ENCODE results near the gene DCTN4.

Gene DCTN4

DNA sequence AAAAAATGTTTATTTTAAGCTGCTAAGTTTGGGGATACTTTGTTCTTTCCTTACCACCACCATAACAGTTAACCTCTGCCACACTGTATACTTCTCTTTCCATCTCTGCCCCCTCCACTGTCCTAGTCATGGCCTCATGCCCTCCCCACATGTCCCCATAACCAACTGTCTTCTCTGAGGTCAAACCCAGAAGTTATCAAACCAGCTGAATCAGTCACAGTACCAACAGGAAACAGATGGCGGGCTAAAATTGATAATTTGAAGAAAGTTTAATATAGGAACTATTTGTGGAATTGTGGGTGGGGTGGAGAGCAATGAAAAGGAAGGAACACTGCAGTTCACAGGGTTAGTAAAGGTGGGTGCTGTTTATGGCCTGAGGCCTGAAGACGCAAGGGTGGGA is 5.7 kb upstream of the DCTN4 start:
- Histone ChIP-seq H3K9me3 (ENCODE audit: control insufficient read depth in 1 of 2, low read length in 2 of 2) (no peaks in the 10 kb centered on the region), H3K27me3 (ENCODE audit: control insufficient read depth in 1 of 2, insufficient read depth in 2 of 2, low read length in 2 of 2) (no peaks in the 10 kb centered on the region), H3K27ac (ENCODE audit: low read depth, low read length) (no peak overlapping the region), H3K4me3 (ENCODE audit: low read depth in 1 of 2, low read length in 2 of 2) (no peak overlapping the region), H3K36me3 (ENCODE audit: control insufficient read depth in 1 of 2, insufficient read depth in 2 of 2, low read length in 2 of 2) (no peaks in the 10 kb centered on the region), H3K4me1 (ENCODE audit: control insufficient read depth in 1 of 2, insufficient read depth in 2 of 2, low read length in 2 of 2) (peaks cover 0 to 16% of the 10 kb centered on the region in 2 donors), H3K9ac (ENCODE audit: low read depth in 1 of 2, low read length in 2 of 2) (no peak overlapping the region)

DNA sequence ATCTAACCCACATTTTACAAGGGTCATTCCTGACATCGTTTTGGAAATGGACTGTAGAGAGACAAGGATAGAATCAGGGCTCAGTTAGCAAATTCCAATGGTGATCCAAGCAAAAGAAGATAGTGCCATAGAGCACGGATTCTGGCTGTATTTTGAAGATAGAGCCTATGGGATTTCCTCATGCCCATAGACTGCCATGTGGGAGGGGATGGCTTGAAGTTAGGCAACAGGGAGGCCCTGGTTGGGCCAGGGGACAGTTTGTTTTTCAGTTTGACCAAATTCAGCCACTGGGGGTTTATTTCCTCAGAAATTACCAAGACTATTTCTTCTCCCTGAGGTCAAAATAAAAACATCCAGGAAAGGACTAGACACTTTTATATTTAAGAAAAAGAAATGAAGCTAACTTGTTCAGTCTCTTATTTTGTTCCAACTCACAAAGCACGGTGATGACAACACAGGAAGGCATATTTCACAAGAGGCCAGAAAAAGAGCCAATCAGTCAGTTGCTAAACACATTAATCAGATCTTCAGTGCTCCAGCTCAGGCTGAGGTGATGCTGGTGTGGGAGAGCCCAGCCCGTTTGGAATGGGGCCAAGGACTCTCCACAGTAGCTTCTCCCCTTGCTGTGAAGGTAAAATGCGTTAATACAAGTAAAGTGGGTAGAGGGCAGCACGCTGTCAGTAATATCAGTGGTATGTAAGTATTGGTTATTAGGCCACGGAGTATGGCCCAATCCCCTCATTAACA is 4.4 kb upstream of the DCTN4 start:
- no peak overlapping the region for H3K4me3 ChIP-seq (ENCODE audit: low read depth in 1 of 2, low read length in 2 of 2)
- no peak overlapping the region for H3K27ac ChIP-seq (ENCODE audit: low read depth, low read length)
- H3K4me1 ChIP-seq (ENCODE audit: control insufficient read depth in 1 of 2, insufficient read depth in 2 of 2, low read length in 2 of 2), result peaks cover 0 to 20% of the 10 kb centered on the region in 2 donors
- no peaks in the 10 kb centered on the region for H3K27me3 ChIP-seq (ENCODE audit: control insufficient read depth in 1 of 2, insufficient read depth in 2 of 2, low read length in 2 of 2)
- no peaks in the 10 kb centered on the region for H3K9me3 ChIP-seq (ENCODE audit: control insufficient read depth in 1 of 2, low read length in 2 of 2)
- no peak overlapping the region for H3K9ac ChIP-seq (ENCODE audit: low read depth in 1 of 2, low read length in 2 of 2)
- H3K36me3 ChIP-seq (ENCODE audit: control insufficient read depth in 1 of 2, insufficient read depth in 2 of 2, low read length in 2 of 2), result no peaks in the 10 kb centered on the region

DNA sequence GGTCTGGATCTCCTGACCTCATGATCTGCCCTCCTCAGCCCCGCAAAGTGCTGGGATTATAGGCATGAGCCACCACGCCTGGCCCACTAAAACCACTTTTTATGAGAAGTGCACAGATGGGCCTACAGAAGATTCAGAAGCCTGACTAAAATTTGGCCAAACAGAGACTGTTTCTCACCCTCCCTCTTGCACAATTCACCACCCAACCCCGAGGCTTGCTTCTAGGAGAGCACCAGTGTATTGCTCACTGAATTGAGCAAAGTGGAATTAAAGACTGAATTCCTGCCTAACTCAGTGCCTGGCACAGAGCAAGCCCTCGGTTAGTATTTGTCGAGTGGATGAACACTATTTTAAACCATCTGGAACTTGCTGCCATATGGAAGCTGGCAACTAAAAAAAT is 3.4 kb upstream of the DCTN4 start:
- no peak overlapping the region for H3K27ac ChIP-seq (ENCODE audit: low read depth, low read length)
- no peak overlapping the region for H3K4me3 ChIP-seq (ENCODE audit: low read depth in 1 of 2, low read length in 2 of 2)
- no peaks in the 10 kb centered on the region for H3K36me3 ChIP-seq (ENCODE audit: control insufficient read depth in 1 of 2, insufficient read depth in 2 of 2, low read length in 2 of 2)
- no peaks in the 10 kb centered on the region for H3K27me3 ChIP-seq (ENCODE audit: control insufficient read depth in 1 of 2, insufficient read depth in 2 of 2, low read length in 2 of 2)
- no peak overlapping the region for H3K9ac ChIP-seq (ENCODE audit: low read depth in 1 of 2, low read length in 2 of 2)
- H3K4me1 ChIP-seq (ENCODE audit: control insufficient read depth in 1 of 2, insufficient read depth in 2 of 2, low read length in 2 of 2), result peaks cover 8 to 23% of the 10 kb centered on the region in 2 donors
- no peaks in the 10 kb centered on the region for H3K9me3 ChIP-seq (ENCODE audit: control insufficient read depth in 1 of 2, low read length in 2 of 2)

DNA sequence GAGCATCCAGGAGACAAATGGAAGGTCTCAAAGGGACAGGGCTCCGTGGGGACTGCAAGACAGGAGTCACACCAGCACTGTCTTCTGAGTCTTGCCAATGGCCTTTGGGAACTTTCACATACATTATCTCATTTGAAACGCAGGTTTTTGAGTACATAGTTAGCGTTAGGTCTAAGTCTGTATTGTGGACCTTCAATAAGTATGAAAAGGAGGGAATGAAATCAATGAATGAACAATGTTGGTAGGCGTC is 442 bp upstream of the DCTN4 start:
- no peaks in the 10 kb centered on the region for H3K9me3 ChIP-seq (ENCODE audit: control insufficient read depth in 1 of 2, low read length in 2 of 2)
- H3K9ac ChIP-seq (ENCODE audit: low read depth in 1 of 2, low read length in 2 of 2), result peak overlapping the region; percentile 83 to 96
- peak overlapping the region; percentile 91 for H3K27ac ChIP-seq (ENCODE audit: low read depth, low read length)
- peaks cover 11 to 20% of the 10 kb centered on the region in 2 donors for H3K4me1 ChIP-seq (ENCODE audit: control insufficient read depth in 1 of 2, insufficient read depth in 2 of 2, low read length in 2 of 2)
- peak overlapping the region; percentile 89 to 91 for H3K4me3 ChIP-seq (ENCODE audit: low read depth in 1 of 2, low read length in 2 of 2)
- H3K36me3 ChIP-seq (ENCODE audit: control insufficient read depth in 1 of 2, insufficient read depth in 2 of 2, low read length in 2 of 2), result peaks cover 0 to 18% of the 10 kb centered on the region in 2 donors
- no peaks in the 10 kb centered on the region for H3K27me3 ChIP-seq (ENCODE audit: control insufficient read depth in 1 of 2, insufficient read depth in 2 of 2, low read length in 2 of 2)

DNA sequence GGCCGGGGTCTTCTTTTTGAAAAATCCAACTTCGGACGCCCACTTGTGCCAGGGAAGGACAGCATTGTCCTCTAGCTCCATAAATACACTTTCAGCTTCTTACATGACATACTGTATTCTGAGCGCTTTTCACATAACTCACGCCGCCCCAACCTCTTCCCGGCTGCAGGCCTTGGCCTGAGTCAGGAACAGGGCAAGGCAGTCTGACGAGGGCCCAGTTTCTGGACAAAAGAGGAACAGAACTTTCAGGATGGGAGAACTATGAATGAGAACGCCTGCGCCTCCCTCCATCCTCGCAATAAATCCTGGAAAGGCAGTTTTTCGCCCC is 650 bp downstream of the DCTN4 start:
- H3K36me3 ChIP-seq (ENCODE audit: control insufficient read depth in 1 of 2, insufficient read depth in 2 of 2, low read length in 2 of 2), result peaks cover 6 to 29% of the 10 kb centered on the region in 2 donors
- no peaks in the 10 kb centered on the region for H3K27me3 ChIP-seq (ENCODE audit: control insufficient read depth in 1 of 2, insufficient read depth in 2 of 2, low read length in 2 of 2)
- H3K27ac ChIP-seq (ENCODE audit: low read depth, low read length), result peak overlapping the region; percentile 91
- no peaks in the 10 kb centered on the region for H3K9me3 ChIP-seq (ENCODE audit: control insufficient read depth in 1 of 2, low read length in 2 of 2)
- H3K9ac ChIP-seq (ENCODE audit: low read depth in 1 of 2, low read length in 2 of 2), result peak overlapping the region; percentile 92 to 96
- peak overlapping the region; percentile 89 to 91 for H3K4me3 ChIP-seq (ENCODE audit: low read depth in 1 of 2, low read length in 2 of 2)
- H3K4me1 ChIP-seq (ENCODE audit: control insufficient read depth in 1 of 2, insufficient read depth in 2 of 2, low read length in 2 of 2), result peaks cover 11% of the 10 kb centered on the region in 2 donors

DNA sequence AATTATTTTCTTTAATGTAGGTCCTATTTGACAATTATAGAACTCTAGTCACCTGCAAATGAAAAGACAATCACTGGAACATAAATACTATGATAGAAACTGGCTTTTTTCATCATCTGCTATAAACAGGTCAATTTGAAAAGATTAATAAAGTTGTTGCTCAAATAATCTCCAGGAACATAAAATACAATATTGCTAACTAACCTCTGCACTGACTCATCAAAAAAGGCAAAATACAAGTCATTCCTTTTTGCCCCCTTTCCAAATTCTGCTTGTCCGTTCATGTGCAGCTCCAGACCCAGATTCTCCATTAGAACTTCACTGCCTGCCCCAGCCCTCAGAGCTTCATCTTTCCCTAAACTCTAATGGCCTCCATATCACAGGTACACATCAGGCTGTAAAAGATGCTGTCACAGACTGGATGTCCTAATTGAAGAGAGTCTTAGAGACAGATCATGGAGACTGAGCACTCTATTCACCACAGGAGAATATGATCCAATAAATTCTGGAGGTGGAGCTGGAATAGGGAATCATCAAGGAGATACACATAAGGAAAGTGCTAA is 1.6 kb downstream of the DCTN4 start:
- H3K4me3 ChIP-seq (ENCODE audit: low read depth in 1 of 2, low read length in 2 of 2), result peak overlapping the region; percentile 48 to 89
- H3K9ac ChIP-seq (ENCODE audit: low read depth in 1 of 2, low read length in 2 of 2), result peak overlapping the region in 1 of 2 donors; percentile 6
- H3K9me3 ChIP-seq (ENCODE audit: control insufficient read depth in 1 of 2, low read length in 2 of 2), result no peaks in the 10 kb centered on the region
- H3K36me3 ChIP-seq (ENCODE audit: control insufficient read depth in 1 of 2, insufficient read depth in 2 of 2, low read length in 2 of 2), result peaks cover 9 to 36% of the 10 kb centered on the region in 2 donors
- H3K4me1 ChIP-seq (ENCODE audit: control insufficient read depth in 1 of 2, insufficient read depth in 2 of 2, low read length in 2 of 2), result peaks cover 11% of the 10 kb centered on the region in 2 donors
- no peak overlapping the region for H3K27ac ChIP-seq (ENCODE audit: low read depth, low read length)
- no peaks in the 10 kb centered on the region for H3K27me3 ChIP-seq (ENCODE audit: control insufficient read depth in 1 of 2, insufficient read depth in 2 of 2, low read length in 2 of 2)

DNA sequence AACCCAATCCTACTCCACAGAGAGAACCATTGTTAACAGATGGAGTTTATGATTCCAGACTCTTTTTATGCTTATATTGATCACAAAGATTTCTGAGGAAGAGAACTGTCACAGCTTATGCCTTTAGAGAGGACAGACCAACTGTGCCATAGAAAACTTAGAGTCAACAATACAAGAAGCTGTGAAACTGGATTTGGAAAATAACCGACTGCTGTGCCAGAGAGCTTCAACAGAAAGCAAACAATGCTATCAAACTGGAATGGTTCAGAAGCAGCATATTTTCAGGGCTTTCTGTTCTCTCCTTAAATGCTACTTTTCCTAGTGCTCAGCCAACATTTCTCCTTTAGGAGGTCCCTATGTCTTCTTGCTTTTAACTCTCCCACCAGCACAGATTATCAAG is 5.0 kb downstream of the DCTN4 start:
- Histone ChIP-seq H3K27me3 (ENCODE audit: control insufficient read depth in 1 of 2, insufficient read depth in 2 of 2, low read length in 2 of 2) (no peaks in the 10 kb centered on the region), H3K9me3 (ENCODE audit: control insufficient read depth in 1 of 2, low read length in 2 of 2) (no peaks in the 10 kb centered on the region), H3K9ac (ENCODE audit: low read depth in 1 of 2, low read length in 2 of 2) (no peak overlapping the region), H3K4me1 (ENCODE audit: control insufficient read depth in 1 of 2, insufficient read depth in 2 of 2, low read length in 2 of 2) (peaks cover 7 to 13% of the 10 kb centered on the region in 2 donors), H3K36me3 (ENCODE audit: control insufficient read depth in 1 of 2, insufficient read depth in 2 of 2, low read length in 2 of 2) (peaks cover 12 to 46% of the 10 kb centered on the region in 2 donors), H3K4me3 (ENCODE audit: low read depth in 1 of 2, low read length in 2 of 2) (no peak overlapping the region), H3K27ac (ENCODE audit: low read depth, low read length) (no peak overlapping the region)

DNA sequence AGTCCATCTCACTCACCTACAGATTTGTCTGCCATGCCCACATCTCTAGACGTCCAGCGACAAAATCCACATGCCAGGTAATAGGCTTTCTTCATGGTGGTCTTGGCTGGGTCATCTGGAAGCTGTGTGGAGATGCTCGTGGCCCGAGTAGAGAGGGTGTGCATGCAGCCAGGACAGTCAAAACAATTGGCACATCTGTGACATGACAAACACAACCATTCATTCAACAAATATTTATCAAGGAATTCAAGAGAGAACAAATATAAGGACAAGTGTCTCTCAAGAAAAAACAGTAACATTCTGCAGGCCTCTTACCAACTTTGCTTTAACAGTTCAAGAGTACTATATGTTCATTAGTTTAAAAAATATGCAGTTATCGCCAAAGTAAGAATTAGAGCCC is 5.4 kb downstream of the DCTN4 start:
- H3K27ac ChIP-seq (ENCODE audit: low read depth, low read length), result no peak overlapping the region
- no peaks in the 10 kb centered on the region for H3K27me3 ChIP-seq (ENCODE audit: control insufficient read depth in 1 of 2, insufficient read depth in 2 of 2, low read length in 2 of 2)
- peaks cover 12 to 46% of the 10 kb centered on the region in 2 donors for H3K36me3 ChIP-seq (ENCODE audit: control insufficient read depth in 1 of 2, insufficient read depth in 2 of 2, low read length in 2 of 2)
- no peak overlapping the region for H3K4me3 ChIP-seq (ENCODE audit: low read depth in 1 of 2, low read length in 2 of 2)
- peaks cover 7 to 13% of the 10 kb centered on the region in 2 donors for H3K4me1 ChIP-seq (ENCODE audit: control insufficient read depth in 1 of 2, insufficient read depth in 2 of 2, low read length in 2 of 2)
- no peak overlapping the region for H3K9ac ChIP-seq (ENCODE audit: low read depth in 1 of 2, low read length in 2 of 2)
- H3K9me3 ChIP-seq (ENCODE audit: control insufficient read depth in 1 of 2, low read length in 2 of 2), result no peaks in the 10 kb centered on the region

DNA sequence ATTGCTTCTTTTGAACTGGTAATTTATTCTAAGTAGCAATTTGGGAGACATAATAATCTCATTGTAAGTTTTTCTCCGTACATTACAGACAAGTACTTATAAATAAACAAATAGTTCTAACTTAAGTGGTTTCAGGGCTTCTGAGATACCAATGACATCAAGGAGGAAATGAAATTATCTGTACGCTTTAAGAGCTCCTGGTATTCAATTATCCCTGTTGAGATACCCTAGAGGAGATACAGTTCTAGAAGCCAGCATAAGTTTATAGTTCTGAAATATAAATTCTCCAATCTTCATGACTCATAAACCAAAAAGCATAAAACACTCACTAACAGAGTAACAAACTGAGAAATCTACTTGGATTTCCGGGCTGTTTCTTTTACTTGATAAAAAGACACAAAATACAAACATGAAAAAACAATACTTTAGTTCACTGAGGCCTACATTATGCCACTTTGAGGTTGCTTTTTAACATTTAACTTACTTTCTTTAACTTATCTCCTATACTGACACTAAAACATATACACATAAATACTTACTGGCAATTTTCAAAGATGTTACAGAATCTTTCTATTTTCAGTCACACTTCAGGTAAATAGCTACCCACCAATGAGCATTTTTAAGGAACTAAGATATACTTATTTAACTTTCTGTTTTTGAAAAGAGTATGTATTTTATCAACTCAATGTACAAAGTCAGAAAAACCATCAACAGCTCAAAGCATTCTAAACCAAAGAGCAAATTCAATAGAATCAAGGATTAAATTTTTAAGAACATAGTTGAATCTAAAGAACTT is 7.5 kb downstream of the DCTN4 start:
- Histone ChIP-seq H3K4me3 (ENCODE audit: low read depth in 1 of 2, low read length in 2 of 2) (no peak overlapping the region), H3K36me3 (ENCODE audit: control insufficient read depth in 1 of 2, insufficient read depth in 2 of 2, low read length in 2 of 2) (peaks cover 12 to 46% of the 10 kb centered on the region in 2 donors), H3K9me3 (ENCODE audit: control insufficient read depth in 1 of 2, low read length in 2 of 2) (no peaks in the 10 kb centered on the region), H3K27ac (ENCODE audit: low read depth, low read length) (no peak overlapping the region), H3K9ac (ENCODE audit: low read depth in 1 of 2, low read length in 2 of 2) (no peak overlapping the region), H3K4me1 (ENCODE audit: control insufficient read depth in 1 of 2, insufficient read depth in 2 of 2, low read length in 2 of 2) (peaks cover 0 to 2% of the 10 kb centered on the region in 2 donors), H3K27me3 (ENCODE audit: control insufficient read depth in 1 of 2, insufficient read depth in 2 of 2, low read length in 2 of 2) (no peaks in the 10 kb centered on the region)

DNA sequence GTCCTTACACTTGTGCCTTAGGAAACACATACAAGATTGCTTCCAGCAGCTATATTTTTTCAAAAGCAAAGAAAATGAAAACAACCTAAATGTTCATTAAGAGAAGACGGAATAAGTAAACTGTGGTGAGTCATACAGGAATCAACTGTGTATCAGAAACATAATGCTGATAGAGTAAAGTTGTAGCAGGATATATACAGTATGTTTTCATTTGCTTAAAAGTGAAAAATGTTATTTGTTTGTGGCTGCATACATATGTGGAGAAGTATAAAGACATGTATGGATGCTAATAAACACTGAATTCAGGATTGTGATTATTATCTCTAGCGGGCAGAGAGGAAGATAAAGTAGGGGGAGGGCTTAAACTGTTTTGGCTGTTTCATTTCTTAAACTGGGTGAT is 8.3 kb downstream of the DCTN4 start:
- H3K4me1 ChIP-seq (ENCODE audit: control insufficient read depth in 1 of 2, insufficient read depth in 2 of 2, low read length in 2 of 2), result peaks cover 0 to 2% of the 10 kb centered on the region in 2 donors
- H3K27me3 ChIP-seq (ENCODE audit: control insufficient read depth in 1 of 2, insufficient read depth in 2 of 2, low read length in 2 of 2), result no peaks in the 10 kb centered on the region
- no peak overlapping the region for H3K9ac ChIP-seq (ENCODE audit: low read depth in 1 of 2, low read length in 2 of 2)
- peaks cover 12 to 38% of the 10 kb centered on the region in 2 donors for H3K36me3 ChIP-seq (ENCODE audit: control insufficient read depth in 1 of 2, insufficient read depth in 2 of 2, low read length in 2 of 2)
- no peak overlapping the region for H3K4me3 ChIP-seq (ENCODE audit: low read depth in 1 of 2, low read length in 2 of 2)
- no peaks in the 10 kb centered on the region for H3K9me3 ChIP-seq (ENCODE audit: control insufficient read depth in 1 of 2, low read length in 2 of 2)
- H3K27ac ChIP-seq (ENCODE audit: low read depth, low read length), result no peak overlapping the region
